Measurements from ENCODE around the gene SLC13A1. TPM values are rescaled to one million over a fixed set of nuclear protein-coding genes. Genes with fewer than 3 reads are reported as not detected.
"Not testable (repeated sequence)": the region's sequence is repeated elsewhere in the genome, so short reads cannot be mapped to it uniquely, and the experiment has no call there.

Gene SLC13A1
- total and polyA plus RNA-seq, 4 experiments from 2014 or later: not detected

DNA sequence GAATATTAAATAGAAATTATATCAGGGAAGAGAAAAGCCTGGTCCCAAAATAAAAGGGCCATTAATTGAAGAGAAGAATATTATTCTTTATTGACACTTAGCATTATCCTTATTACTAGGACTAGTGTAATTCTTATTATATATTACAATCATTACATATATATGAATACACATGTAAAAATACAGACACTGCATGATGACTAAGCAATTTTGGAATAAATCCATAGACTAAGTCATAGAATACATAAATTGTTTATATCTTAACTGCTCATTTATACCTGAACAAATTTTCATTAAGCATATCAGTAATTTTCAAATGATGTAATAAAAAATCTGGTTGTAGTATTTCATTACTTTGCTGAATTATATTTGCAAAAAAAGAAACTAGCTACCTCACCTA lies 29.7 kb upstream of the SLC13A1 start:
- Mint-ChIP-seq H3K27ac (no peak overlapping the region), H3K36me3 (no peaks in the 10 kb centered on the region), H3K9me3 (peaks cover 0 to 8% (median 3%) of the 10 kb centered on the region in 8 donors), H3K4me3 (no peak overlapping the region), H3K27me3 (no peaks in the 10 kb centered on the region), H3K4me1 (no peaks in the 10 kb centered on the region)
- H3K4me1 ChIP-seq (ENCODE audit: insufficient read depth, low read length): no peaks in the 10 kb centered on the region
- DNase-seq: no peak
- intact Hi-C loops (cut with micrococcal nuclease): no loop called here
- H3K4me3 ChIP-seq (ENCODE audit: low read length in 2 of 2): no peak overlapping the region
- ChIA-PET POLR2A (ENCODE audit: partially characterized antibody) (no interaction called here), CTCF (ENCODE audit: partially characterized antibody) (no interaction called here)
- H3K9me3 ChIP-seq (ENCODE audit: control insufficient read depth in 1 of 2, low read length in 2 of 2): no peaks in the 10 kb centered on the region
- H3K36me3 ChIP-seq (ENCODE audit: insufficient read depth, low read length): no peaks in the 10 kb centered on the region
- no peak overlapping the region for H3K27ac ChIP-seq (ENCODE audit: low read depth, low read length)
- no peaks in the 10 kb centered on the region for H3K27me3 ChIP-seq (ENCODE audit: insufficient read depth, low read length)

DNA sequence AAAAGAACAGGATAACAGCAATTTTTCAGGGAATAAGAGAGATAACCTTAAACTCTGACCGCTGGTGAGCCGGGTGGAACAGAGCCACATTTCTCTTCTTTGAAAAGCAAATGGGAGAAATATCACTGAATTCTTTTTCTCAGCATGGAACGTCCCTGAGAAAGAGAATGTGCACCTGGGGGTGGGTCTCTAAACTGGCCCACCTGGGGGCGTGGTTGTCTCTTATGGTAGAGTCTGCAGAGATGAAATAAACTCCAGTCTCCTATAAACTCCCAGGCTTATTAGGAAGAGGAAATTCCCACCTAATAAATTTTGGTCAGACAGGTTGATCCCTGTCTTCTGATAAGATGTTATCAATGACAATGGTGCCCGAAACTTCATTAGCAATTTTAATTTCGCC lies 27.9 kb upstream of the SLC13A1 start:
- CTCF ChIA-PET (ENCODE audit: partially characterized antibody); H3K4me3 ChIP-seq (ENCODE audit: low read length in 2 of 2); H3K4me1 Mint-ChIP-seq; H3K4me1 ChIP-seq (ENCODE audit: insufficient read depth, low read length); H3K36me3 Mint-ChIP-seq; H3K9me3 ChIP-seq (ENCODE audit: control insufficient read depth in 1 of 2, low read length in 2 of 2); H3K27me3 ChIP-seq (ENCODE audit: insufficient read depth, low read length); H3K27ac ChIP-seq (ENCODE audit: low read depth, low read length); POLR2A ChIA-PET (ENCODE audit: partially characterized antibody); intact Hi-C loops (cut with micrococcal nuclease); DNase-seq; H3K36me3 ChIP-seq (ENCODE audit: insufficient read depth, low read length); H3K4me3 Mint-ChIP-seq; H3K27ac Mint-ChIP-seq; H3K27me3 Mint-ChIP-seq: not testable (repeated sequence)
- H3K9me3 Mint-ChIP-seq: peaks cover 0 to 16% (median 3%) of the 10 kb centered on the region in 8 donors

DNA sequence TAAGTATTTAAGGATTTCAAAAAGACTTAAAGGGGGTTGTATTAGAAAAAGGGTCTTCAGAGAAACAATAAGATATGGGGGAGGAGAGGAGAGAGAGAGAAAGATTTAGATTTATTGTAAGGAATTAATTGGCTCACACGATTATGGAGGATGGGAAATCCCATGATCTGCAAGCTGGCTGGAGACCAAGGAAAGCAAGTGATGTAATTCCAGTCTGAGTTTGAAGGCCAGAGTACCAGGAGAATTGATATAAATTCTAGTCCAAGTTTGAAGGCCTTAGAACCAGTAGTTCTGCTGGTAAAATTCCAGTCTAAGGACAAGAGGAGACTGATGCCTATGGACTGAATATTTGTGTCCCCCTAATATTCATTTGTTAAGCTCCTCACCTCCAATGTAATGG lies 20.6 kb upstream of the SLC13A1 start:
- H3K9me3 ChIP-seq (ENCODE audit: control insufficient read depth in 1 of 2, low read length in 2 of 2): no peaks in the 10 kb centered on the region
- intact Hi-C loops (cut with micrococcal nuclease): no loop called here
- H3K9me3 Mint-ChIP-seq: peaks cover 1 to 15% (median 4%) of the 10 kb centered on the region in 8 donors
- H3K27ac Mint-ChIP-seq: no peak overlapping the region
- H3K27ac ChIP-seq (ENCODE audit: low read depth, low read length): no peak overlapping the region
- POLR2A ChIA-PET (ENCODE audit: partially characterized antibody): no interaction called here
- no peak overlapping the region for H3K4me3 Mint-ChIP-seq
- no peaks in the 10 kb centered on the region for H3K4me1 ChIP-seq (ENCODE audit: insufficient read depth, low read length)
- CTCF ChIA-PET (ENCODE audit: partially characterized antibody): no interaction called here
- H3K27me3 ChIP-seq (ENCODE audit: insufficient read depth, low read length): no peaks in the 10 kb centered on the region
- H3K27me3 Mint-ChIP-seq: no peaks in the 10 kb centered on the region
- no peaks in the 10 kb centered on the region for H3K4me1 Mint-ChIP-seq
- no peak overlapping the region for H3K4me3 ChIP-seq (ENCODE audit: low read length in 2 of 2)
- no peak for DNase-seq
- H3K36me3 ChIP-seq (ENCODE audit: insufficient read depth, low read length): no peaks in the 10 kb centered on the region
- no peaks in the 10 kb centered on the region for H3K36me3 Mint-ChIP-seq

DNA sequence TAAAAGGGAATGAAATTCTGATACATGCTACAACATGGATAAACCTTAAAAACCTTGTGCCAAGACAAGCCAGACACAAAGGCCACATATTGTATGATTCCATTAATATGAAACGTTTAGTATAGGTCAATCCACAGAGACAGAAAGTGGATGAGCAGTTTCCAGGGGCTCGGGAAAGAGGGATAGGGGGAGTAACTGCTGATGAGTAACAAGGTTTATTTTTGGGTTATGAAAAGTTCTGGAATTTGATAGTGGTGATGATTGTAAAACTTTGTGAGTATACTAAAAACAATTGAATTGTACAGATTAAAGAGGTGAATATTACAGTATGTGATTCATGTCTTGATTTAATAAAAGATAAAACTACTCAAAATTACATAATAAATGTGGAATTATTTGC lies 19.1 kb upstream of the SLC13A1 start:
- no peaks in the 10 kb centered on the region for H3K27me3 Mint-ChIP-seq
- no peaks in the 10 kb centered on the region for H3K9me3 ChIP-seq (ENCODE audit: control insufficient read depth in 1 of 2, low read length in 2 of 2)
- intact Hi-C loops (cut with micrococcal nuclease): no loop called here

DNA sequence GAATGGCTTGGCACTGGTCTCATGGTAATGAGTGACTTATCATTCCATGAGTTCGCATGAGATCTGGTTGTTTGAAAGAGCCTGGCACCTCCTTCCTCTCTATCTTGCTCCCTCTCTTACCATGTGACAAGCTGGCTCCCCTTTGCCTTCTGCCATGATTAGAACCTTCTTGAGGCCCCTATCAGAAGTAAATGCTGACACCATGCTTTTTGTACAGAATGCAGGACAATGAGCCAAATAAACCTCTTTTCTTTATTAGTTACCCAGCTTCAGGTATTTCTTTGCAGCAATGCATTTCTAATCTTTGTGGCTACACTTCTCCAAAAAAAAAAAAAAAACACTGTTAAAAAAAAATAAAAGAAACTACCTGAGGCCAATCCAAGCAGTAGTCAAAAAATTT lies 17.1 kb upstream of the SLC13A1 start:
- no peaks in the 10 kb centered on the region for H3K36me3 Mint-ChIP-seq
- H3K27me3 Mint-ChIP-seq: no peaks in the 10 kb centered on the region
- intact Hi-C loops (cut with micrococcal nuclease): no loop called here
- POLR2A ChIA-PET (ENCODE audit: partially characterized antibody): interaction anchor here (0.6 kb wide), 1 partner anchor 24 kb away, joined by 3 read pairs; no protein-coding TSS in a partner anchor
- H3K9me3 Mint-ChIP-seq: peaks cover 1 to 14% (median 4%) of the 10 kb centered on the region in 8 donors
- H3K4me1 Mint-ChIP-seq: no peaks in the 10 kb centered on the region
- Histone ChIP-seq H3K27me3 (ENCODE audit: insufficient read depth, low read length) (no peaks in the 10 kb centered on the region), H3K36me3 (ENCODE audit: insufficient read depth, low read length) (no peaks in the 10 kb centered on the region), H3K4me3 (ENCODE audit: low read length in 2 of 2) (no peak overlapping the region), H3K4me1 (ENCODE audit: insufficient read depth, low read length) (no peaks in the 10 kb centered on the region), H3K27ac (ENCODE audit: low read depth, low read length) (no peak overlapping the region), H3K9me3 (ENCODE audit: control insufficient read depth in 1 of 2, low read length in 2 of 2) (no peaks in the 10 kb centered on the region)
- no peak for DNase-seq
- CTCF ChIA-PET (ENCODE audit: partially characterized antibody): no interaction called here
- no peak overlapping the region for H3K4me3 Mint-ChIP-seq
- no peak overlapping the region for H3K27ac Mint-ChIP-seq

More for the DNA sequence above, 19.1 kb upstream of the SLC13A1 start:
- peaks cover 1 to 14% (median 7%) of the 10 kb centered on the region in 8 donors for H3K9me3 Mint-ChIP-seq
- no peaks in the 10 kb centered on the region for H3K36me3 ChIP-seq (ENCODE audit: insufficient read depth, low read length)
- POLR2A ChIA-PET (ENCODE audit: partially characterized antibody): no interaction called here
- no peak overlapping the region for H3K4me3 Mint-ChIP-seq
- H3K27me3 ChIP-seq (ENCODE audit: insufficient read depth, low read length): no peaks in the 10 kb centered on the region
- no peaks in the 10 kb centered on the region for H3K36me3 Mint-ChIP-seq
- H3K4me1 Mint-ChIP-seq: no peaks in the 10 kb centered on the region
- H3K27ac ChIP-seq (ENCODE audit: low read depth, low read length): no peak overlapping the region
- no peaks in the 10 kb centered on the region for H3K4me1 ChIP-seq (ENCODE audit: insufficient read depth, low read length)
- CTCF ChIA-PET (ENCODE audit: partially characterized antibody): no interaction called here
- H3K4me3 ChIP-seq (ENCODE audit: low read length in 2 of 2): no peak overlapping the region
- no peak for DNase-seq
- H3K27ac Mint-ChIP-seq: no peak overlapping the region

DNA sequence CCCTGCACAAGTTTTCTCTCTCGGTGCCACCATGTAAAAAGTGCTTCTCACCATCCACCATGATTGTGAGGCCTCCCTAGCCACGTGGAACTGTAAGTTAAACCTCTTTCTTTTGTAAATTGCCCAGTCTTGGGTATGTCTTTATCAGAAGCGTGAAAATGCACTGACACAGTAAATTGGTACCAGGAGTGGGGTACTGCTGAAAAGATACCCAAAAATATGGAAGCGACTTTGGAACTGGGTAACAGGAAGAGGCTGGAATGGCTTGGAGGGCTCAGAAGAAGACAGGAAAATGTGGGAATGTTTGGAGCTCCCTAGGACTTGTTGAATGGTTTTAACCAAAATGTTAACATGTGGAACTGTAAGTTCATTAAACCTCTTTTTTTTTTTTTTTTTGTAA lies 15.6 kb upstream of the SLC13A1 start:
- no peaks in the 10 kb centered on the region for H3K36me3 Mint-ChIP-seq

DNA sequence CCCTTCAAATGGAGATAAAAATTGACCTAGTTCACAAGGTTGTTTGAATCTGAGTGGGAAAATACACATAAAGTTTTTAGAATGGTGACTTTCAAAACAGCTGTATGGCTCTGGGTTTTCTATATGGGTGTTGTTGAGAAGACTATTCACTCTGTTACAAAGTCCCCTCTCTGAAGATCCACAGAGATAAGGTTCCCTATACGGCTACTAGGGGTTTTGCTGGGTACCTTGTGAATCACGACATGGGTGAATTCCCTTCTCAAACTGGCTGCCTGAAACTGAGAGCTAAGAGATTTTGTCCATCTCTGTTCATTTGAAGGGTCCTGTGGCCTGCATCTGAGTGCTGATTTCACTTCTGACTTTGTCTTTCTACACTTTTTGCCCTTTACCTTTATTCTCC lies 11.8 kb upstream of the SLC13A1 start:
- no peak for DNase-seq
- H3K27me3 ChIP-seq (ENCODE audit: insufficient read depth, low read length): no peaks in the 10 kb centered on the region
- H3K4me1 ChIP-seq (ENCODE audit: insufficient read depth, low read length): no peaks in the 10 kb centered on the region
- no peaks in the 10 kb centered on the region for H3K36me3 ChIP-seq (ENCODE audit: insufficient read depth, low read length)
- H3K4me1 Mint-ChIP-seq: no peaks in the 10 kb centered on the region
- H3K9me3 Mint-ChIP-seq: peaks cover 0 to 10% (median 5%) of the 10 kb centered on the region in 8 donors
- no peak overlapping the region for H3K27ac Mint-ChIP-seq
- POLR2A ChIA-PET (ENCODE audit: partially characterized antibody): no interaction called here
- no peak overlapping the region for H3K27ac ChIP-seq (ENCODE audit: low read depth, low read length)
- no peak overlapping the region for H3K4me3 Mint-ChIP-seq
- H3K27me3 Mint-ChIP-seq: no peaks in the 10 kb centered on the region
- H3K4me3 ChIP-seq (ENCODE audit: low read length in 2 of 2): no peak overlapping the region
- CTCF ChIA-PET (ENCODE audit: partially characterized antibody): interaction anchor here (0.7 kb wide), 1 partner anchor 46 kb away, joined by 3 read pairs; no protein-coding TSS in a partner anchor
- H3K9me3 ChIP-seq (ENCODE audit: control insufficient read depth in 1 of 2, low read length in 2 of 2): no peaks in the 10 kb centered on the region
- no peaks in the 10 kb centered on the region for H3K36me3 Mint-ChIP-seq
- intact Hi-C loops (cut with micrococcal nuclease): no loop called here

More for the DNA sequence above, 15.6 kb upstream of the SLC13A1 start:
- Histone ChIP-seq H3K27me3 (ENCODE audit: insufficient read depth, low read length) (no peaks in the 10 kb centered on the region), H3K36me3 (ENCODE audit: insufficient read depth, low read length) (no peaks in the 10 kb centered on the region), H3K27ac (ENCODE audit: low read depth, low read length) (no peak overlapping the region), H3K9me3 (ENCODE audit: control insufficient read depth in 1 of 2, low read length in 2 of 2) (no peaks in the 10 kb centered on the region), H3K4me3 (ENCODE audit: low read length in 2 of 2) (no peak overlapping the region), H3K4me1 (ENCODE audit: insufficient read depth, low read length) (no peaks in the 10 kb centered on the region)
- H3K4me1 Mint-ChIP-seq: no peaks in the 10 kb centered on the region
- H3K9me3 Mint-ChIP-seq: peaks cover 1 to 14% (median 4%) of the 10 kb centered on the region in 8 donors
- ChIA-PET POLR2A (ENCODE audit: partially characterized antibody) (no interaction called here), CTCF (ENCODE audit: partially characterized antibody) (no interaction called here)
- intact Hi-C loops (cut with micrococcal nuclease): no loop called here
- no peak for DNase-seq
- H3K27ac Mint-ChIP-seq: no peak overlapping the region
- no peaks in the 10 kb centered on the region for H3K27me3 Mint-ChIP-seq
- H3K4me3 Mint-ChIP-seq: no peak overlapping the region

DNA sequence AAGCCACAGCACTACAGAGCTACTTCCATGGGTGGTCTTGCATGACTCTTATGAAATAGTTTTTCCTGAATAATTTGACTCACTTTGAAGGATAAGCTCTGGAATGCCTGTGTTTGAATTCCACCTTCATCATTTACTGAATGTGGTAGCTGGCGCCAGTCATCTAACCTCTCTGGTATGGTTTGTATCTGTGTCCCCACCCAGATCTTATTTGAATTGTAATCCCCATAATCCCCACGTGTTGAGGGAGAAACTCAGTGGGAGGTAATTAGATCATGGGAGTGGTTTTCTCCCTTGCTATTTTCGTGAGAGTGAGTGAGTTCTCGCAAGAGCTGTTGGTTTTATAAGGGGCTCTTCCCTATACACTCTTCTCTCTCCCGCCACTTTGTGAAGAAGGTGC lies 11.2 kb upstream of the SLC13A1 start:
- H3K9me3 ChIP-seq (ENCODE audit: control insufficient read depth in 1 of 2, low read length in 2 of 2): no peaks in the 10 kb centered on the region
- Mint-ChIP-seq H3K4me3 (no peak overlapping the region), H3K27ac (no peak overlapping the region), H3K4me1 (no peaks in the 10 kb centered on the region), H3K36me3 (no peaks in the 10 kb centered on the region), H3K27me3 (no peaks in the 10 kb centered on the region), H3K9me3 (peaks cover 0 to 10% (median 4%) of the 10 kb centered on the region in 8 donors)
- no peaks in the 10 kb centered on the region for H3K36me3 ChIP-seq (ENCODE audit: insufficient read depth, low read length)
- no peaks in the 10 kb centered on the region for H3K4me1 ChIP-seq (ENCODE audit: insufficient read depth, low read length)
- POLR2A ChIA-PET (ENCODE audit: partially characterized antibody): no interaction called here
- CTCF ChIA-PET (ENCODE audit: partially characterized antibody): no interaction called here
- H3K27me3 ChIP-seq (ENCODE audit: insufficient read depth, low read length): no peaks in the 10 kb centered on the region
- no peak overlapping the region for H3K27ac ChIP-seq (ENCODE audit: low read depth, low read length)
- H3K4me3 ChIP-seq (ENCODE audit: low read length in 2 of 2): no peak overlapping the region
- DNase-seq: no peak
- intact Hi-C loops (cut with micrococcal nuclease): no loop called here

All from CD4-positive, alpha-beta memory T cell (primary cell).